ENCODE results near the gene SPARCL1. TPM values are rescaled to one million over a fixed set of nuclear protein-coding genes. Genes with fewer than 3 reads are reported as not detected.

The SPARCL1 gene
- polyA plus RNA-seq, 3 donors = not detected

DNA sequence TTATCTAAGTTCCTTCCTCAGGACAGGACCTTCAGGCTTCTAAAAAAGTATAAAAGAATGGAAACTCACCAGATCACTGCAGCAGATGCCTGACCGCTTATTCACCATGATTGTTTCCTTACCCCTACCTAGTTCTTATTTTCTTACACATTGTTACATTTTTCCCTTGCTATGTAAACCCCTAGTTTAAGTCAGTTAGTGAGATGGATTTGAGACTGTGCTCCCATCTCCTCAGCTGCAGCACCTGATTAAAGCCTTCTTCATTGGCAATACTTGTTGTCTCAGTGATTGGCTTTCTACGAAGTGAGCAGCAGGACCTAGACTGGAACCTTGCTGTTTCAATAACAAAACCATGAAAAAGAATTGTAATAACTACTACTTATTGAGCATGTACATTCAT, 4.7 kb downstream of the SPARCL1 start:
- H3K27ac ChIP-seq (ENCODE audit: low read depth in 1 of 2, low read length in 2 of 2) = no peak overlapping the region
- H2AFZ ChIP-seq (ENCODE audit: insufficient read depth, low read depth, low read length, poor library complexity, severe bottlenecking) = no peak overlapping the region
- Mint-ChIP-seq H3K27me3 (ENCODE audit: low read depth in 3 of 3) (peaks cover 0 to 3% (median 0%) of the 10 kb centered on the region in 3 donors), H3K27ac (no peak overlapping the region), H3K4me3 (no peak overlapping the region), H3K9me3 (peaks cover 2 to 19% (median 12%) of the 10 kb centered on the region in 7 donors), H3K4me1 (no peaks in the 10 kb centered on the region), H3K36me3 (no peaks in the 10 kb centered on the region)
- H3K9ac ChIP-seq (ENCODE audit: insufficient read depth, low read length, poor library complexity, severe bottlenecking) = no peak overlapping the region
- no peaks in the 10 kb centered on the region for H4K20me1 ChIP-seq (ENCODE audit: insufficient read depth, low read length)
- DNase-seq = no peak
- TF ChIP-seq, protein P1, sequence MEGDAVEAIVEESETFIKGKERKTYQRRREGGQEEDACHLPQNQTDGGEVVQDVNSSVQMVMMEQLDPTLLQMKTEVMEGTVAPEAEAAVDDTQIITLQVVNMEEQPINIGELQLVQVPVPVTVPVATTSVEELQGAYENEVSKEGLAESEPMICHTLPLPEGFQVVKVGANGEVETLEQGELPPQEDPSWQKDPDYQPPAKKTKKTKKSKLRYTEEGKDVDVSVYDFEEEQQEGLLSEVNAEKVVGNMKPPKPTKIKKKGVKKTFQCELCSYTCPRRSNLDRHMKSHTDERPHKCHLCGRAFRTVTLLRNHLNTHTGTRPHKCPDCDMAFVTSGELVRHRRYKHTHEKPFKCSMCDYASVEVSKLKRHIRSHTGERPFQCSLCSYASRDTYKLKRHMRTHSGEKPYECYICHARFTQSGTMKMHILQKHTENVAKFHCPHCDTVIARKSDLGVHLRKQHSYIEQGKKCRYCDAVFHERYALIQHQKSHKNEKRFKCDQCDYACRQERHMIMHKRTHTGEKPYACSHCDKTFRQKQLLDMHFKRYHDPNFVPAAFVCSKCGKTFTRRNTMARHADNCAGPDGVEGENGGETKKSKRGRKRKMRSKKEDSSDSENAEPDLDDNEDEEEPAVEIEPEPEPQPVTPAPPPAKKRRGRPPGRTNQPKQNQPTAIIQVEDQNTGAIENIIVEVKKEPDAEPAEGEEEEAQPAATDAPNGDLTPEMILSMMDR (IDR thresholded peaks at IDR 0.05) = no peak
- peaks cover 10% of the 10 kb centered on the region in 2 donors for H3K9me3 ChIP-seq (replicated peaks in 1 of 2; ENCODE audit: control insufficient read depth in 1 of 2, insufficient read depth in 1 of 2, low read length in 2 of 2)
- no peaks in the 10 kb centered on the region for H3K27me3 ChIP-seq (ENCODE audit: control insufficient read depth in 2 of 2, insufficient read depth in 2 of 2, low read length in 2 of 2)
- intact Hi-C loops (cut with micrococcal nuclease) = no loop called here
- H3K79me2 ChIP-seq (ENCODE audit: insufficient read depth, low read length) = no peaks in the 10 kb centered on the region
- H3K36me3 ChIP-seq (replicated peaks in 1 of 2; ENCODE audit: control insufficient read depth in 1 of 2, insufficient read depth in 2 of 2, low read length in 2 of 2) = no peaks in the 10 kb centered on the region
- H3K4me3 ChIP-seq (replicated peaks in 1 of 3; ENCODE audit: low read depth in 2 of 3, low read length in 3 of 3) = no peak overlapping the region
- H3K4me1 ChIP-seq (ENCODE audit: control insufficient read depth in 1 of 2, insufficient read depth in 2 of 2, low read length in 2 of 2) = no peaks in the 10 kb centered on the region
- no peak overlapping the region for H3K4me2 ChIP-seq (replicated peaks; ENCODE audit: extremely low read depth, low read length, poor library complexity, severe bottlenecking)
- no CpG with 5 or more reads among the region's 2 CpGs for WGBS (ENCODE audit: insufficient coverage)

GRCh38 chr4:87523307-87523706, 5.9 kb downstream of the SPARCL1 start:
- H3K27me3 ChIP-seq (ENCODE audit: control insufficient read depth in 2 of 2, insufficient read depth in 2 of 2, low read length in 2 of 2) = no peaks in the 10 kb centered on the region
- H4K20me1 ChIP-seq (ENCODE audit: insufficient read depth, low read length) = no peaks in the 10 kb centered on the region
- H3K9ac ChIP-seq (ENCODE audit: insufficient read depth, low read length, poor library complexity, severe bottlenecking) = no peak overlapping the region
- H3K36me3 Mint-ChIP-seq = no peaks in the 10 kb centered on the region
- TF ChIP-seq, protein P1 (IDR thresholded peaks at IDR 0.05) = no peak
- no peaks in the 10 kb centered on the region for H3K4me1 Mint-ChIP-seq
- no peaks in the 10 kb centered on the region for H3K79me2 ChIP-seq (ENCODE audit: insufficient read depth, low read length)
- H3K9me3 ChIP-seq (replicated peaks in 1 of 2; ENCODE audit: control insufficient read depth in 1 of 2, insufficient read depth in 1 of 2, low read length in 2 of 2) = peaks cover 10% of the 10 kb centered on the region in 2 donors
- H3K4me1 ChIP-seq (ENCODE audit: control insufficient read depth in 1 of 2, insufficient read depth in 2 of 2, low read length in 2 of 2) = no peaks in the 10 kb centered on the region
- H3K4me3 ChIP-seq (replicated peaks in 1 of 3; ENCODE audit: low read depth in 2 of 3, low read length in 3 of 3) = no peak overlapping the region
- H3K4me3 Mint-ChIP-seq = no peak overlapping the region
- WGBS (ENCODE audit: insufficient coverage) = 71% methylated on average over 1 of the region's 4 CpGs
- DNase-seq = no peak
- no peak overlapping the region for H3K27ac Mint-ChIP-seq
- intact Hi-C loops (cut with micrococcal nuclease) = no loop called here
- no peak overlapping the region for H3K27ac ChIP-seq (ENCODE audit: low read depth in 1 of 2, low read length in 2 of 2)
- no peaks in the 10 kb centered on the region for H3K36me3 ChIP-seq (replicated peaks in 1 of 2; ENCODE audit: control insufficient read depth in 1 of 2, insufficient read depth in 2 of 2, low read length in 2 of 2)
- no peak overlapping the region for H2AFZ ChIP-seq (ENCODE audit: insufficient read depth, low read depth, low read length, poor library complexity, severe bottlenecking)
- no peak overlapping the region for H3K4me2 ChIP-seq (replicated peaks; ENCODE audit: extremely low read depth, low read length, poor library complexity, severe bottlenecking)
- peaks cover 0 to 1% (median 0%) of the 10 kb centered on the region in 3 donors for H3K27me3 Mint-ChIP-seq (ENCODE audit: low read depth in 3 of 3)
- peaks cover 2 to 19% (median 12%) of the 10 kb centered on the region in 7 donors for H3K9me3 Mint-ChIP-seq

All from CD14-positive monocyte (primary cell).